Measurements from ENCODE around the gene SCAP.

Gene SCAP

GRCh38 chr3:47429476-47430270 lies 46.1 kb downstream of the SCAP start:
- DNase-seq: no peak

GRCh38 chr3:47428662-47429061 lies 47.1 kb downstream of the SCAP start:
- DNase-seq: no peak

DNA sequence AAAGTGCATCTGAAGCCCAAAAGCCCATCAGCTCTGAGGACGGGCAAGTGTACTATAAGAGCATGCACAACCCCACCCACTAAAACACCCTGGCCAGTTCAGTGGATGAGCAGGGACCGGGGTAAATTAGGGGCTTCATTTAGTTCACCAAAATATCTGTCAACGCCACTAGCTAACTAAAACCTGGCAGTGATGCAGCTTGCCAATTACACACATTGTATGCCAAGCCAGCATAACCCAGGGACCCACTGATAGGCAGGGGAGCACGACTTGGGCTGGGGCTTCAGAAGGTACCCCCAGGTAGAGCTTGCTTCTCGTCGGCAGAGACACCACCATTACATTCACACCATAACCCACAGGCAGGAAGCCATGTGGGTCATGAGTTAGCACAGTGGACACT lies 47.9 kb downstream of the SCAP start:
- no peak for DNase-seq

DNA sequence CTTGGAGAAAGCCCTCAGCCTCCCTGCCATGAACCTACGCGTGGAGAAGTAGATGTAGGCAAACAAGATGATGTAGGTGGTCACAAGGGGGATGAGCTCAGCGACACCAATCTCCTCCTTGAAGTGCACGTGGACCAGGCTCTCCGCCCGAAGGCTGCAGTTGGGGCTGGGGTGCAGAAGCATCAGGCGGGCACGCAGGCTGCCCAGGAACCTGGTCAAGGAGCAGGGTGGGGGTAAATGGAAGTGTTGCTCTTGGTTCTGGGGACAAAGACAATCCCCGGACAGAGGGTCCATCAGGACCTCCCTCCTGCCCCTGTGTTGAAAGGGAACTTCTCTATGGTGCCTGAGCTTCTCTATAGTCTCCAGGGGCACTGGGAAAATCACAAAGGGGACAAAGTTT lies 49.8 kb downstream of the SCAP start:
- no peak for DNase-seq

DNA sequence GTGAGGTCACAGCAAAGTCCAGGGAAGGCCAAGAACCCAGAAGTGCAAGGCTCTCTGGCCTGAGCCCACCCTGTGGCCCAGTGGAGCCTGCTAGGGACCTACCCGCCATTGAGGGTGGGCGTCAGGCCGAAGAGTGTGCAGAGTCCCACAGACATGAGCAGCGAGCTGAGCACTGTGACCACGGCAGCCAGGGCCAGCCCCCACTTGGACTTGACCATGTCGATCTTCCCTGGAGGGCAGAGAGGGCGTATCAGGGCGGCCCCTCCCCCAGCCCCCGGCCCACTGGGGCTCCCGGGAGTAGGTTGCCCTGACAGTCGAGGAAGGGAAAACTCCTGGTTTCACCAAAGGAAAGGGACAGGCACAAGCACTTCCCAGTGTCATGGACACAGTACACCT lies 50.4 kb downstream of the SCAP start:
- no peak for DNase-seq

- DNase-seq: no peak
Observed at GRCh38 chr3:47424434-47425382, 51.0 kb downstream of the SCAP start.

DNA sequence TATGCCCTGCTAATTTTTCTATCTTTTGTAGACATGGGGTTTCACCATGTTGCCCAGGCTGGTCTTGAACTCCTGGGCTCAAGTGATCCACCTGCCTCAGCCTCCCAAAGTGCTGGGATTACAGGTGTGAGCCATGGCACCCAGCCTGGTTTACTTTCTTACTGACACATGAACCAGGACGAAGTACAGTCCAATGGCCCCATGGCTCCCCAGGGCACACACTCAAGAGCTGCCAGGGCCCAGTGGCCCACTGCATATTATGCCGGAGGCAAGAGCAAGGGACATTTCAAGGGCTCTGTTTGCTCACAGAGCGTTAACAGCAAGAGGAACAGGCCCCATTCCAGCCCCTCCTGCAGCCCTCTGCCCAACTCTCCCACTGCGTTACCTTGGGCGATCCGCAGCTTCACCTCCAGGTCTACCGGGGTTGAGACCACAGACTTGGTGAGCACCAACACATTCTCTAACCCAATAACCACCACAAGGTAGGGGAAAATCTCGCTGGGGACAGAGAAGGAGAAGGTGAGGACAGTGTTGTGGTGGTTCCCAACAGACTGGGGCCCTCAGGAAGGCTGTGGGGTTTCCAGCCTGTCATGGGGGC lies 52.1 kb downstream of the SCAP start:
- DNase-seq: no peak

GRCh38 chr3:47422743-47423142 lies 53.0 kb downstream of the SCAP start:
- no peak for DNase-seq

DNA sequence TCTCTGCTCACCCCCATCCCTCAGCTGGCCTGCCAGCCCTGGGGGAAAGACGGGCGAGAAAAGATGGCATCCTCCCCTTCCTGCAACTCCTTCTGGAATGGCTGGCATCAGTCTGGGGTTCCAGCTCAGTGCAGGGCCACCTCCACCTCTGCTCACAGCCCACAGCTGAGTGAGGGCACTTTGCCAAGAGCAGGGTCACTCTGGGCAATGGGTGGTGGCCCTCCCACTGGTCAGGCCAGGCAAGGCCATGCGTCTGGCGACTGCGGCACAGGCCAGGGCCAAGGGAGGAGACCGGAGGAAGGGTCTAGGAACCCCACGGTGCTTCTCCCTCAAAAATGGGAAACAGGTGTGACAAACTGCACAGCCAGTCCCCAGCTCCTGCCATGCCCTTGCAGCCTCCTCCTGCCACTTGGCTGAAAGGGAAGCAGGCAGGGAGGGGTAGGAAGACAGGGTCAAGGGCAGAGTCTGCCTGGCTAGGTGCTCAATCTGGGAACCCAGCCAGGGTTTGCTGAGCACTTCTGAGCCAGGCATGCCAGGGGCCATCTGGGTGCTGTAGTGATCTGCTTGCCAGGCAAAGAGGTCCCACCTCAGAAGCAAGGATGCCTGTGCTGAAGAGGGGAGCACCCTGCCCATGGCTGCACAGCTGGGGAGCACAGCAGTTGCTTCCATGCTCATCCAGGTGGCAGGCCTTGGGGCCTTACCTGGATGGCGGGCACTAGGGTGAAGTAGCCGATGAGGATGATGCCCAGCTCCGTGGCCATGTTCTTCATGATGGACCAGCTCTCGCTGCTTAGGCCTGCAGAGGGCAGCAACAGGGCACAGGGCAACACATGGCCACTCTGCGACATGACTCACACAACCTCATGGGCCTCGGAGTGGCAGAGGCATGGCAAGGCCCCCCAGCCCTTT lies 53.7 kb downstream of the SCAP start:
- no peak for DNase-seq

GRCh38 chr3:47420511-47421484 lies 54.9 kb downstream of the SCAP start:
- peak; percentile 8 for DNase-seq

DNA sequence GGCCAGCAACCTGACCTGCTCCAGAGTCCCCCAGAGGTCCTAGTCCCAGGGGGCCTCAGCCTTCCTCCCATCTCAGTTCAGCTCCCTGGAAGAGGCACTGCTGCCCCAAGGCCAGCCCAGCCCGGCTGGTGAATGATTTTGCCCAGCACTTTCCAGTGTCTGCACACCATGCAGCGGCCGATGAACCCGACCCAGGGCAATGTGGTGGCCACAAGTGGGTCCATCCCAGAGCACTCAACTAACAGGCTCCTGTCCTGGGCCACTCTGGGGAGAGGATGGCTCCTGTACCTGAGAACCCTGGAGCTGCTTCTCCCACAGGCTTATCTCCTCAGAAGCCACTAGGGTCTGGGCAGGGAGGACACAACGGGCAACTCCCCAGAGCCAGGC lies 55.7 kb downstream of the SCAP start:
- DNase-seq: no peak

DNA sequence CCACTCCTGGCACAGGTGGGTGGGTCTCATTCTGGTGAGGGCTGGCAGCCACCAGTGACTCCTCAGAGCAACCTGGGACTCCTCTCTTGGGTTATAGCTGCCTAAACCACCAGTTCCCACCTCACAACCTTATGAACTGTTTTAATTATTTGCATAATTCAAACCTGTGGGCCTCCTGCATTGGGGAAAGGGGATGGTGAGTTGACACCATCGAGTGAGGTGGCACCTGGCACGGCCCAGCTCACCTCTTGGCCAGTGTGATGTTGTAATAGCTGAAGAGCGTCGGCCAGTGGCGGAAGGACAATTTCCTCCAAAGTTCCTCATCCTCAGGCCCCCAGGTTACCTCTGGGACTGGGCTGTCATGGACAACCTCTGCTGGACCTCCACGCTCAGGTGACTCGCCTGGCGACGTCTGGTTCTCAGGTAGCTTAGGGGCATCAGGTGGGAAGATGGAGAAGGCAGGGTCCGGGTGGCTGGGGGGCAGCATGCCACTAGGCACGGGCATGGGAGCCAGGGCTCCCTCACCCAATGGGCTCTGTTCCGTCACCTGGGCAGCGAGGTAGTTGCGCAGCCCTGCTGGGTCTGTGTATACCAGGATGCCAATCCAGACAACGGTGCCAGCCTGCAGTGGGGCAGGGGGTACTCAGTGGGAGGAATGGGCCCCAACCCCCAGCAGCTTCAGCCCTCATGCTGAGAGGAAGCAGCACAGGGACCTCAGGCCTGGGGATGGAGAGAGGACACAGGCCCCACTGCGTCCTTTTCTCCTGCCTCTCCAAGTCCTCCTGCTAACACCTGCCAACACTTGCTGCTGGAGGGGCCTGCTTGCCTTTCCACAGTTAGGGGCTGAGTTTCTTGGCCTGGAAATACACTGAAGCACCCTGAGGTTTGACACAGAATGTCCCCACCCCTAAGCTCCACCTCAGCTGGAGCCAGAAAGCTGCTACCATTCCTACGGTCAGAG lies 56.4 kb downstream of the SCAP start:
- no peak for DNase-seq

DNA sequence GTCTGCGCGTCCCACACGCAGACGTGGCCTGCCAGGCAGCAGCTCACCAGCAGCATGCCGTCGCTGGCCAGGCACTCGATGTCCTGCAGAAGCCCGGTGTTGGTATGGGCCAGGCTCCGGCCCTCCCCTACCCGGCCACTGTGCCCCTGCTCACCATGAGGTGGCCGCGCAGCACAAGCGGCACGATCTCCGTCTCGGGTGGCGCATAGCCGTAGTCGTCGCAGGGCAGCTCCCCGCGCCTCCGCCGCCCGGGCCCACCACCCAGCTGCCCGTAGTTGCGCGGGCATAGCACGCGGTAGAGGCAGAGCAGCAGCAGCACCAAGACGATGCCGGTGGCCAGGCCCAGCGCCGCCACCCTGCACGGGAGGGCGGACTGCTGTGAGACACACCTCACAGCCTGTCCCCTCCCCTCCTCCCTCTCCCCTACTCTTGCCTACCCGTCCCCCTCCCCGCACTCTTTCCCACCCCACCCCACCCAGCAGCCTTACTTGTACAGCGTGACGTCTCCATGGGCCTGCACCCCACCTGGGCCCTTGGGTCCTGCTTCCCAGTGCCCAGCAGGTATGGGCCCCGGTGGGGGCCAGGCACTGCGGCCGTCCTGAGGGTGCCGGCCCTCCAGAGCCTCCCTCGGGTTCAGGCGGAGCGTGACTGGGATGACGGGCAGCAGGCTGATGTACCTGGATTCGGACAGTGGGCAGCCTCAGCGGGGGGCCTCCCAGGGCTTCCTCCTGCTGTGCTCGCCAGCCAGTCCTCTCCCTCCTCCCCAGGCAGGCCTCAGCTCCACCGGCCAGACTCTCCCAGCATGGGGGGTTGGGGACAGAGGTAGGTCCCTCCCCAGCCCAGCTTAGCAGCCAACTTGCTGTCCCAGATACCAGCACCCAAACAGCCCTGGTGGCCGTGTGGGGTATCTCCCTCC lies 57.3 kb downstream of the SCAP start:
- DNase-seq: no peak

GRCh38 chr3:47416041-47416440 lies 59.7 kb downstream of the SCAP start:
- DNase-seq: peak; percentile 2

DNA sequence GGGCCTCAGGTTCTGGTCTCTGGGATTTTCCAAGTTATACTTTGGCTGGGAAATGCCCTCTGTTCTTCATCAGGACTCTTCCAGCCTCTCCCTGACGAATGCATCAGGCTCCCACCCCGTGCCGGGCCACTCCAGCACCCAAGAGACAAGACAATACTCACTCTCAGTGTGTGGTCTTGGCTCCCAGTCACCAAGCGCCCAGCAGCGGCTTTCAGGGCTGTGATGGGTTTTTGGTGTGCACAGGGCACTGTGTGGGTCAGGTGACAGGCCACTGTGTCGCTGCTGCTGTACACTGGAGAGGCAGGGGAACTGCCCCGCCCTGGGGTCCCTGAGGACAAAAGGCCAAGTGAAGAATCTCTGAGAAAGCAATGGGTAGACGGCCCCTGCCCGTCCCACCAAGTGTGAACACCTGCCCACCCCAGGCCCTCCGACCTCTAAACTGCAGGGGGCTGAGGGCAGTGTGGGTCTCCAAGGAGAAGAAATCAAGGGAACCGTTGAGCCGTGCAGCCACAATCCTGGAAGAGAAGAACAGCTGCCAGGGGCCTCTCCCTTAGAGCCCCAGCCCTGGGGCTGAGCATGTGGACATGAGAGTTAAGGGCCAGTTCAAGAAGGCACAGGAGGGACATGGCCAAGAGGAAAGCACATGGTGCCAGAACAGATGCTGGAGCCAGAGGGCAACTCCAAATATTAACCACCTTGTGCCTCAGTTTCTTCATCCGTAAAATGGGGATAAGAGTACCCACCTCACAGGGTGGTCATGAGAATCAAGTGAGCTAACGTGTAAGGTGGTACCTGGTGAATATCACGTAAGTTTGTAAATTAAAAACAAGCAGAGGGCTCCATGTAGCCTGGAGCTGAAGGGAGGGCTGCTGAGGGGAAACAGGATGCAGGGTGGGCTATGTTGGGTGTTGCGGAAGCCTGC lies 60.8 kb downstream of the SCAP start:
- DNase-seq: no peak

DNA sequence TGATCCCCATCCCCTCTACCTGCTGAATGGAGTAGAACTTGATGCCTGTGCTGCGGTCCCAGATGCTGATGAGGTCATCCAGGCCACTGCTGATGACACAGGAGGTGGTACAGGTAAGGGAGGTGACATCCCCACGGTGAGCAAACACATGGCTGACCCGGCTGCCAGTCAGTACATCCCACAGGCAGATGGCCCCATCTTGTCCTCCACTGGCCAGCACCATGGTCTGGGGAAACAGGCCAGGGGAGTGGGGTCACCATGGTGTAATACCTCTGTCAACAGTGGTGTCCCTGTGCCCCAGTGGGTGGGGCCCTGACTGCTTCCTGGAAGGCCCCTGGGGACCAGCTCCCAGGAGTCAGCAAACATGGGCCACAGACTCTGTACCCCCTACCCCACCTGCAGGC lies 61.6 kb downstream of the SCAP start:
- DNase-seq: no peak

- no peak for DNase-seq
Observed at GRCh38 chr3:47413751-47414150, 62.0 kb downstream of the SCAP start.

All from NCI-H187 treated with DMSO at 0.1 percent for 48 hours (cell line).